DMS 273 (cell line): Measurements from ENCODE around the gene OR2A25.
"Not testable (repeated sequence)": the region's sequence is repeated elsewhere in the genome, so short reads cannot be mapped to it uniquely, and the experiment has no call there.

ENCODE experiments used
- DNase-seq: peaks from one replicate; lab custom pipeline; 2025; ENCODE audit not compliant: unreplicated experiment; lab: John Stamatoyannopoulos, UW

The OR2A25 gene

GRCh38 chr7:144069511-144069910 lies at the start of gene OR2A25:
OR2A25 (plus strand) TSS chr7:144069811; CDS start chr7:144074220, 4,409 bp downstream.
- no peak for DNase-seq

- DNase-seq: no peak
These were observed 49.3 kb upstream of the OR2A25 start for GRCh38 chr7:144020340-144020739.

GRCh38 chr7:144022169-144022568 lies 47.4 kb upstream of the OR2A25 start:
- no peak for DNase-seq

- no peak for DNase-seq
These were observed 46.3 kb upstream of the OR2A25 start for GRCh38 chr7:144023171-144023827.

GRCh38 chr7:144024213-144024612 lies 45.4 kb upstream of the OR2A25 start:
- DNase-seq: no peak

- DNase-seq: no peak
These were observed 43.3 kb upstream of the OR2A25 start for GRCh38 chr7:144026203-144026883.

- DNase-seq: peak; percentile 27
These were observed 42.5 kb upstream of the OR2A25 start for GRCh38 chr7:144027070-144027469.

GRCh38 chr7:144027974-144028373 lies 41.6 kb upstream of the OR2A25 start:
- DNase-seq: no peak

- DNase-seq: no peak
These were observed 41.1 kb upstream of the OR2A25 start for GRCh38 chr7:144028547-144028946.

GRCh38 chr7:144032516-144032915 lies 37.1 kb upstream of the OR2A25 start:
- no peak for DNase-seq

- DNase-seq: no peak
These were observed 36.5 kb upstream of the OR2A25 start for GRCh38 chr7:144032985-144033709.

- DNase-seq: no peak
These were observed 34.2 kb upstream of the OR2A25 start for GRCh38 chr7:144035385-144035784.

- DNase-seq: no peak
These were observed 33.2 kb upstream of the OR2A25 start for GRCh38 chr7:144036302-144036885.

GRCh38 chr7:144037414-144038035 lies 32.1 kb upstream of the OR2A25 start:
- DNase-seq: no peak

GRCh38 chr7:144038887-144039286 lies 30.7 kb upstream of the OR2A25 start:
- DNase-seq: no peak

- no peak for DNase-seq
These were observed 21.0 kb upstream of the OR2A25 start, which contains the start of gene OR2A5 for GRCh38 chr7:144048648-144049047. OR2A5 (plus strand) TSS chr7:144048948; CDS start chr7:144050402, 1,454 bp downstream.

- DNase-seq: no peak
These were observed 20.1 kb upstream of the OR2A25 start for GRCh38 chr7:144049491-144049890.

GRCh38 chr7:144050093-144050492 lies 19.5 kb upstream of the OR2A25 start:
- DNase-seq: no peak

- not testable (repeated sequence) for DNase-seq
These were observed 18.7 kb upstream of the OR2A25 start for GRCh38 chr7:144050884-144051283.

- DNase-seq: no peak
These were observed 11.7 kb upstream of the OR2A25 start for GRCh38 chr7:144057954-144058353.

GRCh38 chr7:144063710-144064109 lies 5.9 kb upstream of the OR2A25 start:
- DNase-seq: peak; percentile 10
